Measurements from ENCODE around the gene MAP3K21.

The MAP3K21 gene

GRCh38 chr1:233326811-233327650, 493 bp upstream of the MAP3K21 start:
- peak; percentile 89 for DNase-seq

GRCh38 chr1:233328142-233328921, 808 bp downstream of the MAP3K21 start:
- peak; percentile 33 for DNase-seq

- no peak for DNase-seq
Observed at GRCh38 chr1:233331676-233332519, 4.4 kb downstream of the MAP3K21 start.

- DNase-seq: no peak
Observed at GRCh38 chr1:233333086-233333485, 5.6 kb downstream of the MAP3K21 start.

- no peak for DNase-seq
Observed at GRCh38 chr1:233334092-233334491, 6.6 kb downstream of the MAP3K21 start.

- no peak for DNase-seq
Observed at GRCh38 chr1:233336554-233337456, 9.3 kb downstream of the MAP3K21 start.

- DNase-seq: no peak
Observed at GRCh38 chr1:233337505-233337904, 10.0 kb downstream of the MAP3K21 start.

GRCh38 chr1:233338102-233338501, 10.6 kb downstream of the MAP3K21 start:
- DNase-seq: no peak

- no peak for DNase-seq
Observed at GRCh38 chr1:233340031-233340555, 12.6 kb downstream of the MAP3K21 start.

- DNase-seq: no peak
Observed at GRCh38 chr1:233340966-233341516, 13.5 kb downstream of the MAP3K21 start.

GRCh38 chr1:233342086-233342485, 14.6 kb downstream of the MAP3K21 start:
- no peak for DNase-seq

GRCh38 chr1:233343262-233343661, 15.7 kb downstream of the MAP3K21 start:
- DNase-seq: no peak

GRCh38 chr1:233347338-233347737, 19.8 kb downstream of the MAP3K21 start:
- no peak for DNase-seq

GRCh38 chr1:233349137-233349536, 21.6 kb downstream of the MAP3K21 start:
- DNase-seq: no peak

- DNase-seq: no peak
Observed at GRCh38 chr1:233354983-233355382, 27.5 kb downstream of the MAP3K21 start.

GRCh38 chr1:233355841-233356704, 28.5 kb downstream of the MAP3K21 start:
- peak; percentile 20 for DNase-seq

- DNase-seq: no peak
Observed at GRCh38 chr1:233356705-233356987, 29.1 kb downstream of the MAP3K21 start.

GRCh38 chr1:233357595-233358397, 30.3 kb downstream of the MAP3K21 start:
- no peak for DNase-seq

- no peak for DNase-seq
Observed at GRCh38 chr1:233359431-233359830, 31.9 kb downstream of the MAP3K21 start.

GRCh38 chr1:233359905-233360304, 32.4 kb downstream of the MAP3K21 start:
- DNase-seq: no peak

Data from activated naive CD4-positive, alpha-beta T cell treated with Interleukin-2 at 50 U/mL for 16 hours (primary cell).